ENCODE measurements around the gene CLTB. TPM values are rescaled to one million over a fixed set of nuclear protein-coding genes. Genes with fewer than 3 reads are reported as not detected.

CLTB gene
- total and polyA plus RNA-seq, 12 donors: 118 to 299 (median 160) TPM

GRCh38 chr5:176365351-176366231 is 50.7 kb downstream of the CLTB start, which contains the start of gene ARL10:
Gene ARL10 (plus strand): TSS chr5:176365487. CDS start chr5:176365564, 77 bp downstream.
- Histone ChIP-seq H3K27me3 (no peaks in the 10 kb centered on the region), H3K9me3 (replicated peaks in 1 of 3) (no peaks in the 10 kb centered on the region), H3K4me1 (replicated peaks in 1 of 2) (peaks cover 2 to 17% of the 10 kb centered on the region in 2 donors), H3K4me3 (peak within 1 kb of the TSS; percentile 19 to 81 (median 54)), H3K27ac (peak within 1 kb of the TSS in 2 of 5 donors; percentile 54 to 59), H3K36me3 (replicated peaks in 1 of 2) (peaks cover 0 to 14% of the 10 kb centered on the region in 2 donors)
- peak in 3 of 7 donors; percentile 21 to 49 (median 32) for DNase-seq
- WGBS, 4 donors: 3 to 7% (median 4%) methylated on average over 21 to 108 of the region's 108 CpGs
- intact Hi-C loops (cut with DNase I): no loop called here
- no peak for TF ChIP-seq POLR2A (IDR thresholded peaks at IDR 0.05)
- TF ChIP-seq CTCF (IDR thresholded peaks at IDR 0.05): no peak

- H3K27ac ChIP-seq: peak overlapping the region in 2 of 5 donors; percentile 54 to 59
- TF ChIP-seq POLR2A (IDR thresholded peaks at IDR 0.05) (no peak), CTCF (IDR thresholded peaks at IDR 0.05) (no peak)
- no peak for DNase-seq
- no peaks in the 10 kb centered on the region for H3K27me3 ChIP-seq
- H3K36me3 ChIP-seq (replicated peaks in 1 of 2): peaks cover 0 to 8% of the 10 kb centered on the region in 2 donors
- 25 to 72% (median 27%) methylated on average over 9 to 28 of the region's 28 CpGs for WGBS, 4 donors
- H3K9me3 ChIP-seq (replicated peaks in 1 of 3): no peaks in the 10 kb centered on the region
- peak overlapping the region; percentile 19 to 81 (median 54) for H3K4me3 ChIP-seq
- peaks cover 6 to 24% of the 10 kb centered on the region in 2 donors for H3K4me1 ChIP-seq (replicated peaks in 1 of 2)
- intact Hi-C loops (cut with DNase I): no loop called here
These were observed 51.5 kb downstream of the CLTB start for GRCh38 chr5:176364765-176365350.

- no peak for DNase-seq
- Histone ChIP-seq H3K4me3 (peak overlapping the region in 2 of 4 donors; percentile 78 to 82), H3K36me3 (replicated peaks in 1 of 2) (peaks cover 0 to 18% of the 10 kb centered on the region in 2 donors), H3K27ac (peak overlapping the region in 2 of 5 donors; percentile 82 to 85), H3K27me3 (no peaks in the 10 kb centered on the region), H3K9me3 (replicated peaks in 1 of 3) (no peaks in the 10 kb centered on the region), H3K4me1 (replicated peaks in 1 of 2) (peaks cover 6 to 29% of the 10 kb centered on the region in 2 donors)
- no peak for TF ChIP-seq POLR2A (IDR thresholded peaks at IDR 0.05)
- TF ChIP-seq CTCF (IDR thresholded peaks at IDR 0.05): no peak
- 69 to 87% (median 75%) methylated on average over 8 of the region's 8 CpGs for WGBS, 4 donors
- intact Hi-C loops (cut with DNase I): no loop called here
These were observed 54.2 kb downstream of the CLTB start for GRCh38 chr5:176362233-176362490.

GRCh38 chr5:176361437-176362232 is 54.7 kb downstream of the CLTB start, which contains the start of gene KIAA1191:
Gene KIAA1191 (minus strand): TSS chr5:176361764. CDS start chr5:176359508, 2,256 bp downstream.
- peak; percentile 93 to 98 (median 96) for DNase-seq
- H3K27ac ChIP-seq: peak within 1 kb of the TSS; percentile 15 to 85 (median 79)

More at GRCh38 chr5:176361437-176362232, 54.7 kb downstream of the CLTB start, which contains the start of gene KIAA1191:
- H3K4me3 ChIP-seq: peak within 1 kb of the TSS; percentile 78 to 92 (median 80)
- H3K9me3 ChIP-seq (replicated peaks in 1 of 3): no peaks in the 10 kb centered on the region
- H3K4me1 ChIP-seq (replicated peaks in 1 of 2): peaks cover 6 to 29% of the 10 kb centered on the region in 2 donors
- 1 to 3% (median 2%) methylated on average over 19 to 56 of the region's 56 CpGs for WGBS, 4 donors
- no peaks in the 10 kb centered on the region for H3K27me3 ChIP-seq
- intact Hi-C loops (cut with DNase I): no loop called here
- peaks cover 0 to 22% of the 10 kb centered on the region in 2 donors for H3K36me3 ChIP-seq (replicated peaks in 1 of 2)
- TF ChIP-seq CTCF (IDR thresholded peaks at IDR 0.05) (no peak), POLR2A (IDR thresholded peaks at IDR 0.05) (peak; percentile 84 to 91)
